Mesothelial cell of epicardium (in vitro differentiated cells): Measurements from ENCODE around the gene CCDC197. TPM values are rescaled to one million over a fixed set of nuclear protein-coding genes. Genes with fewer than 3 reads are reported as not detected.

Experiments
- DNase-seq, 2 experiments: peaks; one replicate each; pipeline ENCODE4 v3.0.0; 2021; ENCODE audit warnings: low spot score in 2 of 2; ENCODE audit not compliant: unreplicated experiment in 2 of 2
- H3K27ac Mint-ChIP-seq: 2 replicates; pipeline ENCODE4 v1.8.0; 2021; ENCODE audit warnings: mixed read lengths
- H3K27me3 Mint-ChIP-seq: 2 replicates; pipeline ENCODE4 v1.8.0; 2021; ENCODE audit warnings: low read depth, mixed read lengths
- H3K36me3 Mint-ChIP-seq: 2 replicates; pipeline ENCODE4 v1.8.0; 2021; ENCODE audit warnings: mixed read lengths
- H3K4me1 Mint-ChIP-seq: 2 replicates; pipeline ENCODE4 v1.8.0; 2021; ENCODE audit warnings: mixed read lengths
- H3K4me3 Mint-ChIP-seq: 2 replicates; pipeline ENCODE4 v1.8.0; 2021; ENCODE audit warnings: mild to moderate bottlenecking, moderate library complexity, mixed read lengths
- H3K9me3 Mint-ChIP-seq: 2 replicates; pipeline ENCODE4 v1.8.0; 2021; ENCODE audit warnings: mixed read lengths
- CTCF ChIP-seq: fragments of 200-600 bp; sonication (generic); IDR thresholded peaks from one replicate; pipeline ENCODE4 v1.5.0; 2021; ENCODE audit warnings: antibody characterized with exemption; ENCODE audit not compliant: unreplicated experiment
- total RNA-seq: library from RNA; stranded (reverse); gene quantifications from 3 replicates; pipeline ENCODE4 v1.2.1, GENCODE V29; 2021

Gene CCDC197
- total RNA-seq, 1 donor from 2014 or later = not detected

- H3K36me3 Mint-ChIP-seq = no peaks in the 10 kb centered on the region
- H3K27me3 Mint-ChIP-seq = no peaks in the 10 kb centered on the region
- H3K9me3 Mint-ChIP-seq = no peaks in the 10 kb centered on the region
- no peak overlapping the region for H3K27ac Mint-ChIP-seq
- H3K4me1 Mint-ChIP-seq = no peaks in the 10 kb centered on the region
- TF ChIP-seq CTCF = no peak
- DNase-seq = no peak
- H3K4me3 Mint-ChIP-seq = no peak overlapping the region
These were observed 29.4 kb upstream of the CCDC197 start for GRCh38 chr14:93967637-93968250.

- Mint-ChIP-seq H3K9me3 (no peaks in the 10 kb centered on the region), H3K4me1 (no peaks in the 10 kb centered on the region), H3K4me3 (no peak overlapping the region), H3K27me3 (no peaks in the 10 kb centered on the region), H3K36me3 (no peaks in the 10 kb centered on the region), H3K27ac (no peak overlapping the region)
- no peak for TF ChIP-seq CTCF
- DNase-seq = no peak
These were observed 27.8 kb upstream of the CCDC197 start for GRCh38 chr14:93969082-93969828.

- Mint-ChIP-seq H3K27me3 (no peaks in the 10 kb centered on the region), H3K4me3 (no peak overlapping the region), H3K27ac (no peak overlapping the region), H3K36me3 (no peaks in the 10 kb centered on the region), H3K4me1 (no peaks in the 10 kb centered on the region), H3K9me3 (no peaks in the 10 kb centered on the region)
- no peak for DNase-seq
- TF ChIP-seq CTCF = no peak
These were observed 26.5 kb upstream of the CCDC197 start for GRCh38 chr14:93970585-93970964.

GRCh38 chr14:93970965-93971634 is 26.0 kb upstream of the CCDC197 start:
- Mint-ChIP-seq H3K27me3 (no peaks in the 10 kb centered on the region), H3K27ac (no peak overlapping the region), H3K9me3 (no peaks in the 10 kb centered on the region), H3K36me3 (no peaks in the 10 kb centered on the region), H3K4me1 (no peaks in the 10 kb centered on the region), H3K4me3 (no peak overlapping the region)
- no peak for DNase-seq
- TF ChIP-seq CTCF = no peak

- TF ChIP-seq CTCF = no peak
- DNase-seq = no peak
- Mint-ChIP-seq H3K4me1 (no peaks in the 10 kb centered on the region), H3K27ac (no peak overlapping the region), H3K36me3 (no peaks in the 10 kb centered on the region), H3K27me3 (peaks cover under 1% of the 10 kb centered on the region), H3K4me3 (no peak overlapping the region), H3K9me3 (no peaks in the 10 kb centered on the region)
These were observed 25.5 kb upstream of the CCDC197 start for GRCh38 chr14:93971635-93972027.
